Body of pancreas (tissue), 4 donors: ENCODE results near the gene OR10H5.

Source experiments
- POLR2A ChIP-seq, 3 donors: fragments of 450-650 bp; IDR thresholded peaks; one replicate each; pipeline ENCODE4 v1.6.1; 2016; ENCODE audit warnings: antibody characterized with exemption in 3 of 3, mild to moderate bottlenecking in 2 of 3
- TF ChIP-seq, protein P1 (sequence below), 7 experiments: fragments of 450-650 bp in 4 of 7; fragments of 200-600 bp in 3 of 7; sonication (generic) in 3 of 7; IDR thresholded peaks; one replicate each; pipeline ENCODE4 v1.5.1; 2016 to 2019; ENCODE audit warnings: antibody characterized with exemption in 7 of 7

DNA sequence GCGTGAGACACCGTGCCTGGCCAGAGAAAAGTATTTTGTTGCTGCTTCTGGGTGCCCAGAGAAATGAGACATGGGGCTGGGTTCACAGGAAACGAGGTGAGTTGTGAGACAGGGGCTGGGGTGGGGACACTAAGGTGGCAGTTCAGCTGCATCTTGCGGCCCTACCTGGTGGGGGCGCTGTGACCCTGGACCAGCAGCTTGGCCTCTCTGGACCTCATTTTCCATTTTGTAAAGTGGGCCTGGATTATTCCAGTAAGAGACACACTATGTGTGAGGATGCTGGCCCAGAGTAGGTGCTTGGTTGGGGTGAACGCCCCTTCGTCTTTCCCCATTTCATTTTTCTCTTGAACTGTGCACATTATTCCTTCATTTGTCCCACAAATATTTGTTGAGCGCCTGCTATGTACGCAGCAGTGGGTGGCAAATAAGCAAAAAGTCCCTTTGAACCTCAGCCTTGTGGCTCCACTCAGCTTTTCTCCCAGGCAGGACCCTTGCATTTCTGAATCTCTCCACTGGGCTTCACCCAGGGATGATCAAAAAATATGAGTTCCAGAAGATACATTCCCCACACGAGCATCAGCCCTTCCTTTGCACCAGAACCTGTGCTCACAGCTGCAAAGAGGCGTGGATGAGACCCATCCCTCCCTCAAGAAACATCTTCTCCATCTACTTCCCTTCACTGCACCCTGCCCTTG, 54.6 kb downstream of the OR10H5 start:
- TF ChIP-seq, protein P1, sequence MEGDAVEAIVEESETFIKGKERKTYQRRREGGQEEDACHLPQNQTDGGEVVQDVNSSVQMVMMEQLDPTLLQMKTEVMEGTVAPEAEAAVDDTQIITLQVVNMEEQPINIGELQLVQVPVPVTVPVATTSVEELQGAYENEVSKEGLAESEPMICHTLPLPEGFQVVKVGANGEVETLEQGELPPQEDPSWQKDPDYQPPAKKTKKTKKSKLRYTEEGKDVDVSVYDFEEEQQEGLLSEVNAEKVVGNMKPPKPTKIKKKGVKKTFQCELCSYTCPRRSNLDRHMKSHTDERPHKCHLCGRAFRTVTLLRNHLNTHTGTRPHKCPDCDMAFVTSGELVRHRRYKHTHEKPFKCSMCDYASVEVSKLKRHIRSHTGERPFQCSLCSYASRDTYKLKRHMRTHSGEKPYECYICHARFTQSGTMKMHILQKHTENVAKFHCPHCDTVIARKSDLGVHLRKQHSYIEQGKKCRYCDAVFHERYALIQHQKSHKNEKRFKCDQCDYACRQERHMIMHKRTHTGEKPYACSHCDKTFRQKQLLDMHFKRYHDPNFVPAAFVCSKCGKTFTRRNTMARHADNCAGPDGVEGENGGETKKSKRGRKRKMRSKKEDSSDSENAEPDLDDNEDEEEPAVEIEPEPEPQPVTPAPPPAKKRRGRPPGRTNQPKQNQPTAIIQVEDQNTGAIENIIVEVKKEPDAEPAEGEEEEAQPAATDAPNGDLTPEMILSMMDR (IDR thresholded peaks at IDR 0.05) = no peak
- TF ChIP-seq POLR2A (IDR thresholded peaks at IDR 0.05) = no peak
